ENCODE measurements around the gene WDR36.

DNA sequence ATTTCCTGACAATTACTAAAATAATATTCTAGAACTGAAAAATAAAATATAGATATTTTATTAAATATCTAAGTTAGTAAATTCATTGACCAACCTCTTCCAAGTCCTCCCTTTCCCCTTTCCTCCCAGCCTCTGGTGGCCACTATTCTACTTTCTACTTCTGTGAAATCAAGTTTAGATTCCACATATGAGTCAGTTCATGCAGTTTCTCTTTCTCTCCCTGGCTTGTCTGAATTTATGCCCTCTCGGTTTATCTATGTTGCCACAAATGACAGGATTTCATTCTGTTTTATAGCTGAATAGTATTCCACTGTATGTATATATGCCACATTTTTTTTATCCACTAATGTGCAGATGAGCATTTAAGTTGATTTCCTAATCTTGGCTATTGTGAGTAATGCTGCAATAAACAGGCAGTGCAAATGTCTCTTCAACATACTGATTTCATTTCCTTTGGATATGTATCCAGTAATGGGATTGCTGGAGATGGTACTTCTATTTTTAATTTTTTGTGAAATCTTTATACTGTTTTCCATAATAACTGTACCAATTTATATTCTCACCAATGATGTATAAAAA, 52.3 kb downstream of the WDR36 start:
- TF ChIP-seq POLR2A (IDR thresholded peaks at IDR 0.05) = no peak
- TF ChIP-seq CTCF (IDR thresholded peaks at IDR 0.05) = no peak
- TF ChIP-seq POLR2AphosphoS5 (IDR thresholded peaks at IDR 0.05) = no peak
- TF ChIP-seq EP300 (IDR thresholded peaks at IDR 0.05) = no peak

All from sigmoid colon (tissue), 4 donors.